Measurements from ENCODE around the gene TBX2. TPM values are rescaled to one million over a fixed set of nuclear protein-coding genes. Genes with fewer than 3 reads are reported as not detected.

Gene TBX2
- total RNA-seq, 3 donors from 2014 or later: 6.6 to 9.0 (median 8.2) TPM

GRCh38 chr17:61408151-61409041 lies 8.8 kb downstream of the TBX2 start:
- H3K4me1 ChIP-seq (ENCODE audit: low read depth): peaks cover 36% of the 10 kb centered on the region
- intact Hi-C loops (cut with DNase I, micrococcal nuclease): loop anchor here in 1 of 2 donors (10.0 kb wide), 1 partner anchor 404 kb away; no protein-coding TSS in a partner anchor
- no peaks in the 10 kb centered on the region for H3K9me3 ChIP-seq
- DNase-seq (peak in 2 of 3 donors; percentile 27 to 35), ATAC-seq (no peak)
- H3K4me3 ChIP-seq: no peak overlapping the region
- no peak for TF ChIP-seq CTCF (IDR thresholded peaks at IDR 0.05)
- H3K36me3 ChIP-seq (ENCODE audit: low read depth): no peaks in the 10 kb centered on the region

GRCh38 chr17:61409301-61410112 lies 9.9 kb downstream of the TBX2 start:
- H3K9me3 ChIP-seq: no peaks in the 10 kb centered on the region

GRCh38 chr17:61410141-61411010 lies 10.7 kb downstream of the TBX2 start:
- TF ChIP-seq CTCF (IDR thresholded peaks at IDR 0.05): peak; percentile 37
- DNase-seq (peak; percentile 79 to 87 (median 82)), ATAC-seq (peak; percentile 59)
- intact Hi-C loops (cut with DNase I, micrococcal nuclease): loop anchor here (10.0 kb wide), 3 partner anchors 134 to 424 kb away; no protein-coding TSS in a partner anchor
- H3K4me3 ChIP-seq: no peak overlapping the region
- no peaks in the 10 kb centered on the region for H3K9me3 ChIP-seq
- H3K4me1 ChIP-seq (ENCODE audit: low read depth): peaks cover 25% of the 10 kb centered on the region
- no peaks in the 10 kb centered on the region for H3K36me3 ChIP-seq (ENCODE audit: low read depth)

More at GRCh38 chr17:61409301-61410112, 9.9 kb downstream of the TBX2 start:
- peak; percentile 17 for TF ChIP-seq CTCF (IDR thresholded peaks at IDR 0.05)
- intact Hi-C loops (cut with DNase I, micrococcal nuclease): loop anchor here (10.0 kb wide), 4 partner anchors 135 to 425 kb away; no protein-coding TSS in a partner anchor
- DNase-seq (peak; percentile 48 to 71 (median 60)), ATAC-seq (peak; percentile 37)
- Histone ChIP-seq H3K36me3 (ENCODE audit: low read depth) (no peaks in the 10 kb centered on the region), H3K4me1 (ENCODE audit: low read depth) (peaks cover 31% of the 10 kb centered on the region), H3K4me3 (no peak overlapping the region)

DNA sequence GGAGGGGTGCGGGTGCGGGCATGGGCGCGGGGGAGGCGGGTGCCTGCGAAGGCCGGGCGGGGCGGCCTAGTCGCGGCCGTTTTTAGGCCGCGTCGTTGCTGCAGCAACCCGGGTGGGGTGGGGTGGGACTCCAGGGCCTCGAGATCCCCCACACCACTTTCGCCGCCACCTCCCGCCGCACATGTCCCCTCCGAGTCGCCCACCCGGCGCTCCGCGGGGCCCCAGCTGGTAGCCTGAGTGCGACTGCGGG lies 11.3 kb downstream of the TBX2 start:
- no peaks in the 10 kb centered on the region for H3K36me3 ChIP-seq (ENCODE audit: low read depth)
- DNase-seq: no peak
- no peak for ATAC-seq
- no peaks in the 10 kb centered on the region for H3K9me3 ChIP-seq
- no peak overlapping the region for H3K4me3 ChIP-seq
- H3K4me1 ChIP-seq (ENCODE audit: low read depth): peaks cover 25% of the 10 kb centered on the region
- intact Hi-C loops (cut with DNase I, micrococcal nuclease): loop anchor here (10.0 kb wide), 3 partner anchors 134 to 424 kb away; no protein-coding TSS in a partner anchor
- no peak for TF ChIP-seq CTCF (IDR thresholded peaks at IDR 0.05)
